ENCODE measurements around the gene PRR14. TPM values are rescaled to one million over a fixed set of nuclear protein-coding genes. Genes with fewer than 3 reads are reported as not detected.
A peak's percentile ranks its signal among the peaks of the same experiment; 100 is the strongest.
"Not testable (repeated sequence)": the region's sequence is repeated elsewhere in the genome, so short reads cannot be mapped to it uniquely, and the experiment has no call there.

The PRR14 gene
- total RNA-seq, 4 donors from 2014 or later = 8.8 to 28.4 (median 17.8) TPM

GRCh38 chr16:30700971-30701370 lies 50.2 kb downstream of the PRR14 start:
- Histone ChIP-seq H3K36me3 (peaks cover 0 to 63% of the 10 kb centered on the region in 2 donors), H3K4me3 (no peak overlapping the region), H3K27ac (peak overlapping the region in 1 of 4 donors; percentile 100), H3K9me3 (no peaks in the 10 kb centered on the region), H3K27me3 (no peaks in the 10 kb centered on the region), H3K4me1 (peaks cover 26 to 28% of the 10 kb centered on the region in 2 donors)
- TF ChIP-seq, protein P1, sequence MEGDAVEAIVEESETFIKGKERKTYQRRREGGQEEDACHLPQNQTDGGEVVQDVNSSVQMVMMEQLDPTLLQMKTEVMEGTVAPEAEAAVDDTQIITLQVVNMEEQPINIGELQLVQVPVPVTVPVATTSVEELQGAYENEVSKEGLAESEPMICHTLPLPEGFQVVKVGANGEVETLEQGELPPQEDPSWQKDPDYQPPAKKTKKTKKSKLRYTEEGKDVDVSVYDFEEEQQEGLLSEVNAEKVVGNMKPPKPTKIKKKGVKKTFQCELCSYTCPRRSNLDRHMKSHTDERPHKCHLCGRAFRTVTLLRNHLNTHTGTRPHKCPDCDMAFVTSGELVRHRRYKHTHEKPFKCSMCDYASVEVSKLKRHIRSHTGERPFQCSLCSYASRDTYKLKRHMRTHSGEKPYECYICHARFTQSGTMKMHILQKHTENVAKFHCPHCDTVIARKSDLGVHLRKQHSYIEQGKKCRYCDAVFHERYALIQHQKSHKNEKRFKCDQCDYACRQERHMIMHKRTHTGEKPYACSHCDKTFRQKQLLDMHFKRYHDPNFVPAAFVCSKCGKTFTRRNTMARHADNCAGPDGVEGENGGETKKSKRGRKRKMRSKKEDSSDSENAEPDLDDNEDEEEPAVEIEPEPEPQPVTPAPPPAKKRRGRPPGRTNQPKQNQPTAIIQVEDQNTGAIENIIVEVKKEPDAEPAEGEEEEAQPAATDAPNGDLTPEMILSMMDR (IDR thresholded peaks at IDR 0.05 in 4 of 5, conservative IDR thresholded peaks at IDR 0.05 in 1 of 5) = no peak
- no peak for TF ChIP-seq POLR2A (IDR thresholded peaks at IDR 0.05)
- DNase-seq (no peak), ATAC-seq (no peak)
- in situ Hi-C loops (cut with MboI; ENCODE audit: low sequenced_read_pairs in 4 of 4) = no loop called here
- intact Hi-C loops (cut with DNase I; ENCODE audit: low total_unique reads) = no loop called here

DNA sequence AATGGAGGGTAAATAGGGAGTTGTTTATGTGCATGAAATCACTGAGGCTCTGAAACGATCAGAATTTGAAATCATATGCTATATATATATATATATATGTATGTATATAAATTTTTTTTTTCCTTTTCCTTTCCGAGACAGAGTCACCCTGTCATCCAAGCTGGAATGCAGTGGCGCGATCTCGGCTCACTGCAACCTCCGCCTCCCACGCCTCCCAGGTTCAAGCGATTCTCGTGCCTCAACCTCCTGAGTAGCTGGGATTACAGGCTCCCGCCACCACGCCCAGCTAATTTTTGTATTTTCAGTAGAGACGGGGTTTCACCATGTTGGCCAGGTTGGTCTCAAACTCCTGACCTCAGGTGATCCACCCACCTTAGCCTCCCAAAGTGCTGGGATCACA lies 52.3 kb downstream of the PRR14 start:
- in situ Hi-C loops (cut with MboI; ENCODE audit: low sequenced_read_pairs in 4 of 4); H3K27me3 ChIP-seq; ATAC-seq; H3K27ac ChIP-seq; H3K9me3 ChIP-seq; H3K4me3 ChIP-seq; DNase-seq; intact Hi-C loops (cut with DNase I; ENCODE audit: low total_unique reads): not testable (repeated sequence)
- Histone ChIP-seq H3K4me1 (peaks cover 20 to 21% of the 10 kb centered on the region in 2 donors), H3K36me3 (peaks cover 2 to 84% of the 10 kb centered on the region in 2 donors)

DNA sequence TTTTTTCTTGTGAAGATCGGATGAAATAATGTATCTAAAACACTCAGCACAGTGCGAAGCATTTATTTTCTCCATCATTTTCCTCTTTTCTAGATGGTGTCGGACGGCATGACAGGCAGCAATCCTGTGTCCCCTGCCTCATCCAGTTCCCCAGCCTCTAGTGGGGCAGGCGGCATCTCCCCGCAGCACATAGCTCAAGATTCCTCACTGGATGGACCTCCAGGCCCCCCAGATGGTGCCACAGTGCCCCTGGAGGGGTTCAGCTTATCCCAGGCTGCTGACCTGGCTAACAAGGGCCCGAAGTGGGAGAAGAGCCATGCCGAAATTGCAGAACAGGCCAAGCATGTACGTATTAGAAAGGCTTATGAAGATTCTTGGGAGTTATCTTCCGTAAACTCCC lies 53.2 kb downstream of the PRR14 start:
- no peak for TF ChIP-seq POLR2A (IDR thresholded peaks at IDR 0.05)
- TF ChIP-seq, protein P1 (IDR thresholded peaks at IDR 0.05 in 4 of 5, conservative IDR thresholded peaks at IDR 0.05 in 1 of 5) = no peak
- in situ Hi-C loops (cut with MboI; ENCODE audit: low sequenced_read_pairs in 4 of 4) (no loop called here), intact Hi-C loops (cut with DNase I; ENCODE audit: low total_unique reads) (no loop called here)
- no peaks in the 10 kb centered on the region for H3K9me3 ChIP-seq
- no peak for ATAC-seq
- DNase-seq = no peak
- H3K4me3 ChIP-seq = no peak overlapping the region
- peaks cover 2 to 93% of the 10 kb centered on the region in 2 donors for H3K36me3 ChIP-seq
- H3K27me3 ChIP-seq = no peaks in the 10 kb centered on the region
- H3K4me1 ChIP-seq = peaks cover 20 to 21% of the 10 kb centered on the region in 2 donors
- no peak overlapping the region for H3K27ac ChIP-seq

Other genes starting within 250 kb of the PRR14 start
- gene ZNF771, start 243.4 kb upstream of the PRR14 start, total RNA-seq = 10 to 100 TPM; 16.7 to 34.1 (median 24.7) TPM
- gene DCTPP1, start 220.9 kb upstream of the PRR14 start, total RNA-seq = 10 to 100 TPM; 11.8 to 32.6 (median 17.8) TPM
- gene SEPHS2, start 205.1 kb upstream of the PRR14 start, total RNA-seq = 10 to 100 TPM; 23.7 to 29.5 (median 27.4) TPM
- 1 to 10 TPM in 1 of 4 donors, under 1 TPM in 2, not detected in 1; 0.16 to 1.9 (median 0.86) TPM for gene ITGAL, start 178.2 kb upstream of the PRR14 start, total RNA-seq
- 100 to 1,000 TPM in 1 of 4 donors, 10 to 100 TPM in 3; 39.8 to 118 (median 69.8) TPM for gene ZNF768, start 124.4 kb upstream of the PRR14 start, total RNA-seq
- 10 to 100 TPM in 3 of 4 donors, 1 to 10 TPM in 1; 8.6 to 17.5 (median 13.1) TPM for gene ZNF747, start 116.1 kb upstream of the PRR14 start, total RNA-seq
- gene ZNF764, start 92.6 kb upstream of the PRR14 start, total RNA-seq = 1 to 10 TPM; 3.7 to 5.5 (median 4.9) TPM
- 10 to 100 TPM; 11.0 to 38.2 (median 18.5) TPM for gene ZNF688, start 79.2 kb upstream of the PRR14 start, total RNA-seq
- gene ZNF785, start 65.3 kb upstream of the PRR14 start, total RNA-seq = 1 to 10 TPM in 2 of 4 donors, under 1 TPM in 2; 0.70 to 3.2 (median 1.0) TPM
- gene ZNF689, start 40.6 kb upstream of the PRR14 start, total RNA-seq = 1 to 10 TPM; 2.9 to 6.3 (median 6.1) TPM
- gene FBRS, start 7.5 kb downstream of the PRR14 start, total RNA-seq = 10 to 100 TPM; 22.0 to 34.8 (median 28.0) TPM
- 10 to 100 TPM; 15.3 to 25.5 (median 21.9) TPM for gene SRCAP, start 48.2 kb downstream of the PRR14 start, total RNA-seq
- 10 to 100 TPM in 3 of 4 donors, 1 to 10 TPM in 1; 8.8 to 30.0 (median 21.6) TPM for gene PHKG2, start 97.5 kb downstream of the PRR14 start, total RNA-seq
- 1 to 10 TPM in 2 of 4 donors, under 1 TPM in 1, not detected in 1; 0.73 to 5.8 (median 1.7) TPM for gene CFAP119, start 111.1 kb downstream of the PRR14 start, total RNA-seq
- 10 to 100 TPM; 42.8 to 90.0 (median 57.0) TPM for gene RNF40, start 111.4 kb downstream of the PRR14 start, total RNA-seq
- gene ZNF629, start 136.2 kb downstream of the PRR14 start, total RNA-seq = 10 to 100 TPM in 2 of 4 donors, 1 to 10 TPM in 2; 9.1 to 12.7 (median 10.3) TPM
- gene BCL7C, start 243.1 kb downstream of the PRR14 start, total RNA-seq = 10 to 100 TPM; 16.4 to 24.5 (median 22.3) TPM
- gene CTF1, start 245.7 kb downstream of the PRR14 start, total RNA-seq = 1 to 10 TPM; 2.3 to 5.6 (median 3.2) TPM